ENCODE measurements around the gene ATP11A.

DNA sequence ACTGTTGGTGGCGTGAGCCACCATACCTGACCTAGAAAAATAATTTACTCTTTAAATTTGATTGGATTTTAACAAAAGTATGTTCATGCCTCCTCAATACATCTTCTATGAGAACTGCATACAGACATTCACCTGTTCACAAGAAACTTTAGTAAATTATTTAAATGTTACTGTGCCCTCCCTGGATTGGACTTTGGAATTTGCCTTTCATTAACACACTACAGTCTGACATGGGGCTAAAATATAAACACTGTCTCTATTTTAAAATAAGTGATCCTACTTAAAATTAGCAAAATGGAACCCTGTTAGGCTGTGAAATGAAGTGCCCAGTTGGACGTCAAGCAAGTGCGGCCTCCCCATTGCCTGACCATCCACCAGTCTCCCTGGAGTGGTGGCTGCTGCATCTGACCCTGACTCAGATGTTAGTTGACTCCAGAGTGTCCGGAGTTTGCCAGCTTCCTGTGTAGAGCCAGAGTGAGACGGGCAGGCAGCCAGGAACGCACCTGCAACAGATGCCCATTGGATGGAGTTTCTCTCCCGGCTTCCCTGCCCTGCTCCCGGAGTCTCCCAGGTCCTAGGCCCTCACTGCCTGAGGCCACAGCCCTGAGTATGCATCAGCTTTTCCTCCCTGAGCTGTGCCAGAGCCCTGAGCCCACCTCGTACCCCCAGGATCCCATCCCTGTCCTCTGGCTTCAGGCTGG is 45.9 kb upstream of the ATP11A start:
- TF ChIP-seq, protein P1, sequence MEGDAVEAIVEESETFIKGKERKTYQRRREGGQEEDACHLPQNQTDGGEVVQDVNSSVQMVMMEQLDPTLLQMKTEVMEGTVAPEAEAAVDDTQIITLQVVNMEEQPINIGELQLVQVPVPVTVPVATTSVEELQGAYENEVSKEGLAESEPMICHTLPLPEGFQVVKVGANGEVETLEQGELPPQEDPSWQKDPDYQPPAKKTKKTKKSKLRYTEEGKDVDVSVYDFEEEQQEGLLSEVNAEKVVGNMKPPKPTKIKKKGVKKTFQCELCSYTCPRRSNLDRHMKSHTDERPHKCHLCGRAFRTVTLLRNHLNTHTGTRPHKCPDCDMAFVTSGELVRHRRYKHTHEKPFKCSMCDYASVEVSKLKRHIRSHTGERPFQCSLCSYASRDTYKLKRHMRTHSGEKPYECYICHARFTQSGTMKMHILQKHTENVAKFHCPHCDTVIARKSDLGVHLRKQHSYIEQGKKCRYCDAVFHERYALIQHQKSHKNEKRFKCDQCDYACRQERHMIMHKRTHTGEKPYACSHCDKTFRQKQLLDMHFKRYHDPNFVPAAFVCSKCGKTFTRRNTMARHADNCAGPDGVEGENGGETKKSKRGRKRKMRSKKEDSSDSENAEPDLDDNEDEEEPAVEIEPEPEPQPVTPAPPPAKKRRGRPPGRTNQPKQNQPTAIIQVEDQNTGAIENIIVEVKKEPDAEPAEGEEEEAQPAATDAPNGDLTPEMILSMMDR (IDR thresholded peaks at IDR 0.05), result no peak
- TF ChIP-seq POLR2A (IDR thresholded peaks at IDR 0.05) (no peak), EP300 (IDR thresholded peaks at IDR 0.05) (no peak)
